Left lung (tissue), 10 donors: ENCODE data around the gene ZNHIT1. TPM values are rescaled to one million over a fixed set of nuclear protein-coding genes. Genes with fewer than 3 reads are reported as not detected.
"Not testable (repeated sequence)": the region's sequence is repeated elsewhere in the genome, so short reads cannot be mapped to it uniquely, and the experiment has no call there.

Experiments used
- ATAC-seq: fragments of 200-7000 bp; cut with Tn5 transposase; one replicate; pipeline ENCODE4 v1.9.1; 2020; ENCODE audit warnings: moderate library complexity
- DNase-seq, 4 donors: peaks; one replicate each; pipeline ENCODE4 v3.0.0-alpha.2; 2013 to 2020
- H3K27ac ChIP-seq, 2 donors: fragments of 200-600 bp; sonication (generic) in 1 of 2; one replicate each; pipeline versions ENCODE4 v1.5.0 to v1.8.0; 2020 to 2021
- H3K27me3 ChIP-seq, 2 donors: fragments of 200-600 bp; sonication (generic) in 1 of 2; one replicate each; pipeline versions ENCODE4 v1.5.0 to v1.8.0; 2020 to 2021
- H3K36me3 ChIP-seq, 2 donors: fragments of 200-600 bp; sonication (generic) in 1 of 2; one replicate each; pipeline versions ENCODE4 v1.5.0 to v1.8.0; 2020 to 2021
- H3K4me1 ChIP-seq, 2 donors: fragments of 200-600 bp; one replicate each; pipeline ENCODE4 v1.8.0; 2021
- H3K4me3 ChIP-seq, 2 donors: fragments of 200-600 bp; sonication (generic) in 1 of 2; one replicate each; pipeline versions ENCODE4 v1.5.0 to v1.8.0; 2020 to 2021; ENCODE audit warnings: mild to moderate bottlenecking in 1 of 2
- H3K9me3 ChIP-seq, 2 donors: fragments of 200-600 bp; sonication (generic) in 1 of 2; one replicate each; pipeline versions ENCODE4 v1.5.0 to v1.8.0; 2020 to 2021
- intact Hi-C, 2 donors: fragments of 100-400 bp; cut with DNase I; formaldehyde crosslinking; loops; one replicate each; pipeline versions ENCODE4 v1.11.2 to v1.14.2; 2022
- polyA plus RNA-seq, 6 donors: library from polyadenylated mRNA; unstranded; fragments of 120-200 nt; gene quantifications; one replicate each; pipeline ENCODE4 v1.2.1, GENCODE V29; 2013; ENCODE audit not compliant: insufficient read length in 6 of 6
- total RNA-seq, 2 donors: library from RNA; stranded (reverse); fragmentation: NEBNext Ultra II Directional; extraction: Animal tissue kit (Norgen Biotek cat#: 25700); gene quantifications; one replicate each; pipeline ENCODE4 v1.2.1, GENCODE V29; 2021
- TF ChIP-seq, protein P1 (sequence below), 2 donors: fragments of 200-600 bp; sonication (generic) in 1 of 2; IDR thresholded peaks; one replicate each; pipeline versions ENCODE4 v1.5.0 to v1.8.0; 2021; ENCODE audit warnings: antibody characterized with exemption in 2 of 2
- donor health status: DM: no; HTN: yes; CAD: no.
- donor health status: DM: no; HTN: no; CAD: no.

ZNHIT1 gene
- total and polyA plus RNA-seq, 8 donors, result 44.9 to 70.5 (median 56.3) TPM

DNA sequence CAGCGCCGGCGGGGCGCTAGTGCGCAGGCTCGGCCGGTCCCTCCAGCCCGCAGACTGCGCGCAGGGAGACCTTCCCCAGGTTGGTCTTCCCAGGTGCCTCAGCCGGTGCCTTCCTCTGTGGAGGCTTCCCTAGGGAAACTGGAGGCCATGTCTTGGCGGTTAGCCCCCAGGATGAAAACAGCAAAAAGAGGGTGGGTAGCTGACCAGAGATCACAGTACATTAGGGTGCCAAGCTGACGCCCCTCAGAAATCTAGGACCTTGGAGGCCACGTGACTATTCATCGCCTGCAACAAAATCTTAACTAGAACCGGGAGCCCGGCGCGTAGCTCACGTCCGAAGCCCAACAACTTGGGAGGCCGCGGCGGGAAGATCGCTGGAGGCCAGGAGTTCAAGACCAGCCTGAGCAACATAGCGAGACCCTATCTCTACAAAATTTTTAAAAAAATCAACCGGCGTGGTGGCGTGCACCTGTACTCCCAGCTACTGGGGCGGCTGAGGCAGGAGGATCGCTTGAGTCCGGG lies 27.2 kb downstream of the ZNHIT1 start:
- intact Hi-C loops, result no loop called here
- no peaks in the 10 kb centered on the region for H3K27me3 ChIP-seq
- H3K9me3 ChIP-seq, result no peaks in the 10 kb centered on the region
- peak overlapping the region; percentile 86 to 96 for H3K27ac ChIP-seq
- TF ChIP-seq, protein P1, sequence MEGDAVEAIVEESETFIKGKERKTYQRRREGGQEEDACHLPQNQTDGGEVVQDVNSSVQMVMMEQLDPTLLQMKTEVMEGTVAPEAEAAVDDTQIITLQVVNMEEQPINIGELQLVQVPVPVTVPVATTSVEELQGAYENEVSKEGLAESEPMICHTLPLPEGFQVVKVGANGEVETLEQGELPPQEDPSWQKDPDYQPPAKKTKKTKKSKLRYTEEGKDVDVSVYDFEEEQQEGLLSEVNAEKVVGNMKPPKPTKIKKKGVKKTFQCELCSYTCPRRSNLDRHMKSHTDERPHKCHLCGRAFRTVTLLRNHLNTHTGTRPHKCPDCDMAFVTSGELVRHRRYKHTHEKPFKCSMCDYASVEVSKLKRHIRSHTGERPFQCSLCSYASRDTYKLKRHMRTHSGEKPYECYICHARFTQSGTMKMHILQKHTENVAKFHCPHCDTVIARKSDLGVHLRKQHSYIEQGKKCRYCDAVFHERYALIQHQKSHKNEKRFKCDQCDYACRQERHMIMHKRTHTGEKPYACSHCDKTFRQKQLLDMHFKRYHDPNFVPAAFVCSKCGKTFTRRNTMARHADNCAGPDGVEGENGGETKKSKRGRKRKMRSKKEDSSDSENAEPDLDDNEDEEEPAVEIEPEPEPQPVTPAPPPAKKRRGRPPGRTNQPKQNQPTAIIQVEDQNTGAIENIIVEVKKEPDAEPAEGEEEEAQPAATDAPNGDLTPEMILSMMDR (IDR thresholded peaks at IDR 0.05), result no peak
- peak overlapping the region; percentile 74 to 94 for H3K4me3 ChIP-seq
- DNase-seq, result no peak
- H3K4me1 ChIP-seq, result peaks cover 8 to 69% of the 10 kb centered on the region in 2 donors
- H3K36me3 ChIP-seq, result peaks cover 0 to 40% of the 10 kb centered on the region in 2 donors
- ATAC-seq, result no peak

DNA sequence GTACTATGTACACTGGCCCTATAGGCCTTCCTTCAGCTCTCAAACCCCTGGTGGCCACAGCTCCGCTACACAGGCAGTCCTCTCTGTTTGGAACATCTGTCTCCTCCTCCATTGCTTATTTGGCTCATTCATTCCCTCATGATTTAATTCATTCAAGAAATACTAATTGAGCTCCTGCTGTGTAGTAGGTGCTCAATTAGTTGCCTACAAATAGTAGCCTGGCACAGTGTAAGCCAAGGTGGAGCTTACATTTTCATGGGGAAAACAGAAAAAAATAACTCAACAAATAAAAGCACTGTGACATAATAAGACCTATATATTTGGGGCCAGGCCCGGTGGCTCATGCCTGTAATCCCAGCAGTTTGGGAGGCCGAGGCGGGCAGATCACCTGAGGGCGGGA lies 30.3 kb downstream of the ZNHIT1 start:
- Histone ChIP-seq H3K36me3 (peaks cover 0 to 34% of the 10 kb centered on the region in 2 donors), H3K9me3 (no peaks in the 10 kb centered on the region), H3K27ac (no peak overlapping the region), H3K4me3 (no peak overlapping the region), H3K4me1 (peaks cover 22 to 59% of the 10 kb centered on the region in 2 donors), H3K27me3 (no peaks in the 10 kb centered on the region)
- TF ChIP-seq, protein P1 (IDR thresholded peaks at IDR 0.05), result no peak
- DNase-seq (no peak), ATAC-seq (no peak)
- intact Hi-C loops, result no loop called here

DNA sequence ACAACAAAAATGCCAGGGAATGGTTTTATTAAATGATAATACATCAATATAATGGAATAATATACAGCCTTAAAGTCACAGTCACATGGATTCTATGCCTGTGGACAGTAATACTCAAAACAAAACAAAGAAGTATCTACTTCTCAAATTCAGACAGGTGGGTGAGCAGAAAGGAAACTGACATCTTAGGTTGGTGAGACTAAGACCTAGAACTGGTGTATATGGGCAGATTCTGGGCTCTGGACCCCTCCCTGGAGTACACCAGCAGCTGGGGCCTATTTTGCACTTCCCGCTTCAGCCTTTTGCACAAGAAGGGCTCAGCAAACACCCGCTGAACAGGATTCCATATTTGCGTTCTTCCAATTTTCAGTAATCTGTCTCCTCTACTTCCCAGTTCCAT lies 32.4 kb downstream of the ZNHIT1 start:
- DNase-seq (no peak), ATAC-seq (no peak)
- no peak overlapping the region for H3K27ac ChIP-seq
- H3K36me3 ChIP-seq, result peaks cover 0 to 34% of the 10 kb centered on the region in 2 donors
- H3K4me1 ChIP-seq, result peaks cover 14 to 44% of the 10 kb centered on the region in 2 donors
- intact Hi-C loops, result no loop called here
- H3K4me3 ChIP-seq, result peak overlapping the region in 1 of 2 donors; percentile 97
- H3K27me3 ChIP-seq, result no peaks in the 10 kb centered on the region
- TF ChIP-seq, protein P1 (IDR thresholded peaks at IDR 0.05), result no peak
- H3K9me3 ChIP-seq, result no peaks in the 10 kb centered on the region

DNA sequence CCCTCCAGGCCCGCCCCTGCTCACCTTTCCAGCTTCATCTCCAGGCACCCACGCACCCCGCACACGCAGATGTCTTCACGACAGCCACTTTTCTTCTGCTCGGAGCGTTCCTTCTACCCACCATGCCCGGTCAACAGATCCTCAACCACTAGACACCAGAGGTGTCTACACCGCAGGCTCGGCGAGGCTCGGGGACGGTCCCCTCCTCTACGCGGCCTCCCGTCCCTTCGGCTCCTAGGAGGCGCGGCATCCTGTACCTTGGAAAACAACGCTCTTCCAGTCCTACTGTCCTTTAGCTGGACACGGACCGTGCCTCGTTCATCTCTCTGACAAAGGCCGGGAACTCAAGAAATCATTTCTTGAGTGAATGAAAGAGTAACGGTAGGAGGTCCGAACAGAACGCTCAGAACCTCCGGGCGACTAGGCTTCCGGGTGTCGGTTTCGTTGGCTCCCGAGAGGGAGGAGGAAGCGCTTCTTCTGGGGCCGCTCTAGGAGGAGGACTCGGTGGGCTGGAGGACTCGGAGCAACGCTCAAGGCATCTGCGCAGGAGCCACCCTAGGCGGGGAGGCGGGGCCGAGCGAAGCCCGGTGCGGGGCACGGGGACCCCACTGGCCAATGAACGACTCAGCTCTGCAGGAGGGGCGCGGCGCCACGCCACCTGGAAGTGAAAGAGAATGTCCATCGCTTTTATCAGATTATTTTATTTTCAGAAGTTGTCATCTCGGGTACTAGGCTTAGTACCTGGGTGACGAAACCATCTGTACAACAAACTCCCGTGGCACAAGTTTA lies 34.1 kb downstream of the ZNHIT1 start:
- Histone ChIP-seq H3K9me3 (no peaks in the 10 kb centered on the region), H3K27me3 (no peaks in the 10 kb centered on the region), H3K27ac (peak overlapping the region; percentile 69 to 86), H3K4me3 (peak overlapping the region; percentile 62 to 97), H3K36me3 (peaks cover 0 to 33% of the 10 kb centered on the region in 2 donors), H3K4me1 (peaks cover 14 to 32% of the 10 kb centered on the region in 2 donors)
- intact Hi-C loops, result no loop called here
- ATAC-seq (peak; percentile 100), DNase-seq (peak; percentile 96 to 99 (median 98))
- TF ChIP-seq, protein P1 (IDR thresholded peaks at IDR 0.05), result no peak

DNA sequence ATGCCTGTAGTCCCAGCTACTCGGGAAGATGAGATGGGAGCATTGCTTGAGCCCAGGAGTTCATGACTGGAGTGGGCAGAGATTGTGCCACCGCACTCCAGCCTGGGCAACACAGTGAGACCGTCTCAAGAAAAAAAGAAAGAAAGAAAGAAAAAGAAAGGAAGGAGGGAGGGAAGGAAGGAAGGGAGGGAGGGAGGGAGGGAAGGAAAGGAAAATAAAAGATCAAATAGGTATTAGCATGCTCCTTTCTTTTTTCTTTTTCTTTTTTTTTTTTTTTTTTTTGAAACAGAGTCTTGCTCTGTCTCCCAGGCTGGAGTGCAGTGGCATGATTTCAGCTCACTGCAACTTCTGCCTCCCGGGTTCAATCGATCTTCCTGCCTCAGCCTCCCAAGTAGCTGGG lies 35.2 kb downstream of the ZNHIT1 start:
- Histone ChIP-seq H3K4me1 (peaks cover 14 to 32% of the 10 kb centered on the region in 2 donors), H3K4me3 (peak overlapping the region in 1 of 2 donors; percentile 97), H3K36me3 (peaks cover 0 to 23% of the 10 kb centered on the region in 2 donors)
- H3K27ac ChIP-seq, H3K9me3 ChIP-seq, intact Hi-C loops, DNase-seq, ATAC-seq, H3K27me3 ChIP-seq: not testable (repeated sequence)
